H1 (cell line): ENCODE measurements around the gene SCNN1G.

Source experiments
- CTCF ChIP-seq, 3 experiments: IDR thresholded peaks; 1 replicate in 2 of 3; 2 replicates in 1 of 3; pipeline versions ENCODE4 v1.5.1 to v1.6.1; 2011; ENCODE audit warnings: low read length in 3 of 3, mild to moderate bottlenecking in 3 of 3, inconsistent platforms in 2 of 3, low read depth in 1 of 3, moderate library complexity in 1 of 3; ENCODE audit not compliant: insufficient read depth in 1 of 3; ENCODE audit errors: control extremely low read depth in 1 of 3
- RFX5 ChIP-seq: IDR thresholded peaks from 2 replicates; pipeline ENCODE4 v1.6.1; 2011; ENCODE audit warnings: low read depth, low read length, improper control_type of control experiment, borderline replicate concordance
- SIN3A ChIP-seq, 2 experiments: IDR thresholded peaks in 1 of 2; conservative IDR thresholded peaks in 1 of 2; 2 replicates each; pipeline ENCODE4 v1.6.1; 2011 to 2012; ENCODE audit warnings: low read length in 2 of 2, improper control_type of control experiment in 1 of 2, low read depth in 1 of 2, mild to moderate bottlenecking in 1 of 2
- TAF1 ChIP-seq: IDR thresholded peaks from 2 replicates; pipeline ENCODE4 v1.6.1; 2011; ENCODE audit warnings: mild to moderate bottlenecking, low read depth, low read length
- USF2 ChIP-seq: IDR thresholded peaks from 2 replicates; pipeline ENCODE4 v1.6.1; 2011; ENCODE audit warnings: low read length, improper control_type of control experiment

GRCh38 chr16:23132775-23133463, 49.6 kb upstream of the SCNN1G start:
- no peak for TF ChIP-seq SIN3A (conservative IDR thresholded peaks at IDR 0.05 in 1 of 2, IDR thresholded peaks at IDR 0.05 in 1 of 2; ENCODE audit: low read depth in 1 of 2, low read length in 2 of 2)
- TF ChIP-seq USF2 = no peak
- no peak for TF ChIP-seq RFX5
- TF ChIP-seq TAF1 = no peak
- no peak for TF ChIP-seq CTCF (IDR thresholded peaks at IDR 0.05; ENCODE audit: control extremely low read depth in 1 of 3, insufficient read depth in 1 of 3, low read depth in 1 of 3, low read length in 3 of 3)
